ENCODE results near the gene TGFBI.

The TGFBI gene

GRCh38 chr5:136089791-136090190 lies 61.0 kb downstream of the TGFBI start:
- DNase-seq (ENCODE audit: low spot score): no peak

- no peak for DNase-seq (ENCODE audit: low spot score)
Measured at GRCh38 chr5:136090319-136090718, 61.5 kb downstream of the TGFBI start.

GRCh38 chr5:136094189-136094912 lies 65.6 kb downstream of the TGFBI start:
- no peak for DNase-seq (ENCODE audit: low spot score)

GRCh38 chr5:136094913-136095641 lies 66.3 kb downstream of the TGFBI start:
- no peak for DNase-seq (ENCODE audit: low spot score)

- no peak for DNase-seq (ENCODE audit: low spot score)
Measured at GRCh38 chr5:136098176-136098575, 69.4 kb downstream of the TGFBI start.

GRCh38 chr5:136099870-136100269 lies 71.1 kb downstream of the TGFBI start:
- no peak for DNase-seq (ENCODE audit: low spot score)

- no peak for DNase-seq (ENCODE audit: low spot score)
Measured at GRCh38 chr5:136101884-136102283, 73.1 kb downstream of the TGFBI start.

- DNase-seq (ENCODE audit: low spot score): no peak
Measured at GRCh38 chr5:136103118-136103517, 74.3 kb downstream of the TGFBI start.

- no peak for DNase-seq (ENCODE audit: low spot score)
Measured at GRCh38 chr5:136104306-136104965, 75.6 kb downstream of the TGFBI start.

- DNase-seq (ENCODE audit: low spot score): no peak
Measured at GRCh38 chr5:136106351-136107031, 77.7 kb downstream of the TGFBI start.

- DNase-seq (ENCODE audit: low spot score): no peak
Measured at GRCh38 chr5:136108180-136108611, 79.4 kb downstream of the TGFBI start.

GRCh38 chr5:136108766-136109165 lies 80.0 kb downstream of the TGFBI start:
- no peak for DNase-seq (ENCODE audit: low spot score)

- DNase-seq (ENCODE audit: low spot score): no peak
Measured at GRCh38 chr5:136109453-136110135, 80.8 kb downstream of the TGFBI start.
